Spleen (tissue), 11 donors: ENCODE data around the gene SNX1. TPM values are rescaled to one million over a fixed set of nuclear protein-coding genes. Genes with fewer than 3 reads are reported as not detected.
"Not testable (repeated sequence)": the region's sequence is repeated elsewhere in the genome, so short reads cannot be mapped to it uniquely, and the experiment has no call there.

Experiments used
- DNase-seq: peaks from one replicate; pipeline ENCODE4 v3.0.0-alpha.2; 2020
- H3K27ac ChIP-seq, 8 donors: fragments of 200-600 bp; sonication (generic) in 7 of 8; 1 replicate in 4 of 8; 2 replicates in 4 of 8; pipeline versions ENCODE4 v1.5.0 to v1.8.0; 2016 to 2021; ENCODE audit warnings: inconsistent platforms in 4 of 8, mild to moderate bottlenecking in 4 of 8, moderate library complexity in 1 of 8
- H3K27me3 ChIP-seq, 7 donors: fragments of 200-600 bp; sonication (generic) in 6 of 7; replicated peaks in 1 of 7; 1 replicate in 4 of 7; 2 replicates in 3 of 7; pipeline versions ENCODE4 v1.5.0 to v1.8.0; 2016 to 2021; ENCODE audit warnings: inconsistent platforms in 3 of 7, mild to moderate bottlenecking in 1 of 7
- H3K36me3 ChIP-seq, 6 donors: fragments of 200-600 bp; sonication (generic) in 5 of 6; 1 replicate in 4 of 6; 2 replicates in 2 of 6; pipeline versions ENCODE4 v1.5.0 to v1.8.0; 2016 to 2021; ENCODE audit warnings: inconsistent platforms in 2 of 6
- H3K4me1 ChIP-seq, 6 donors: fragments of 200-600 bp; sonication (generic) in 5 of 6; 1 replicate in 3 of 6; 2 replicates in 3 of 6; pipeline versions ENCODE4 v1.5.0 to v1.8.0; 2016 to 2021; ENCODE audit warnings: inconsistent platforms in 3 of 6
- H3K4me3 ChIP-seq, 8 donors: fragments of 200-600 bp; sonication (generic) in 7 of 8; 1 replicate in 4 of 8; 2 replicates in 4 of 8; pipeline versions ENCODE4 v1.5.0 to v1.8.0; 2016 to 2021; ENCODE audit warnings: inconsistent platforms in 4 of 8, mild to moderate bottlenecking in 4 of 8, moderate library complexity in 2 of 8
- H3K9me3 ChIP-seq, 8 donors: fragments of 200-600 bp; sonication (generic) in 7 of 8; 1 replicate in 4 of 8; 2 replicates in 4 of 8; pipeline versions ENCODE4 v1.5.0 to v1.8.0; 2016 to 2021; ENCODE audit warnings: inconsistent platforms in 4 of 8
- POLR2A ChIP-seq, 3 donors: fragments of 450-650 bp; IDR thresholded peaks; one replicate each; pipeline ENCODE4 v1.5.1; 2017; ENCODE audit warnings: antibody characterized with exemption in 3 of 3, mild to moderate bottlenecking in 1 of 3
- POLR2AphosphoS5 ChIP-seq, 3 donors: sonication (generic); formaldehyde crosslinking; IDR thresholded peaks; one replicate each; pipeline ENCODE4 v1.5.1; 2017; ENCODE audit warnings: antibody characterized with exemption in 3 of 3
- WGBS, 5 donors: extraction: QIAGEN DNeasy Blood & Tissue Kit in 3 of 5; methylation state at CpG; one replicate each; pipeline versions ENCODE4 v1.1.5 to v1.1.7; 2013 to 2018; 5-methylcytosine and 5-hydroxymethylcytosine counted together
- intact Hi-C: fragments of 100-400 bp; cut with DNase I; formaldehyde crosslinking; loops from one replicate; pipeline ENCODE4 v1.15.0; 2023; ENCODE audit warnings: low total_unique reads
- polyA plus RNA-seq, 3 donors: library from polyadenylated mRNA; stranded (reverse); fragments of 200-250 nt; gene quantifications; one replicate each; pipeline ENCODE4 v1.2.1, GENCODE V29; 2013
- total RNA-seq, 7 donors: library from RNA; depleted of rRNA in 3 of 7; stranded (reverse); fragments of >200 nt in 3 of 7; fragmentation: NEBNext Ultra II Directional in 4 of 7; extraction: Animal tissue kit (Norgen Biotek cat#: 25700) in 4 of 7; gene quantifications; one replicate each; pipeline versions ENCODE4 v1.1.0 to v1.2.1, GENCODE V29; 2016 to 2021
- TF ChIP-seq, protein P1 (sequence below), 11 experiments: fragments of 200-600 bp in 7 of 11; fragments of 450-650 bp in 4 of 11; sonication (generic) in 4 of 11; IDR thresholded peaks in 8 of 11; conservative IDR thresholded peaks in 3 of 11; 1 replicate in 7 of 11; 2 replicates in 4 of 11; pipeline versions ENCODE4 v1.4.0 to v1.8.0; 2016 to 2021; ENCODE audit warnings: antibody characterized with exemption in 11 of 11, inconsistent platforms in 4 of 11, mild to moderate bottlenecking in 1 of 11
- donor health status: healthy with polysubstance abuse.
- donor health status: DM: no; HTN: no; CAD: no; lungs with moderate emphysema.
- donor health status: DM: no; HTN: no; CAD: no.
- donor health status: Bipolar disorder and iron deficiency.
- donor health status: healthy.
- donor health status: DM: no; HTN: no; CAD: no.
- donor health status: DM: yes; HTN: yes; CAD: no.

The SNX1 gene
- total and polyA plus RNA-seq, 10 donors, result 45.5 to 161 (median 112) TPM

DNA sequence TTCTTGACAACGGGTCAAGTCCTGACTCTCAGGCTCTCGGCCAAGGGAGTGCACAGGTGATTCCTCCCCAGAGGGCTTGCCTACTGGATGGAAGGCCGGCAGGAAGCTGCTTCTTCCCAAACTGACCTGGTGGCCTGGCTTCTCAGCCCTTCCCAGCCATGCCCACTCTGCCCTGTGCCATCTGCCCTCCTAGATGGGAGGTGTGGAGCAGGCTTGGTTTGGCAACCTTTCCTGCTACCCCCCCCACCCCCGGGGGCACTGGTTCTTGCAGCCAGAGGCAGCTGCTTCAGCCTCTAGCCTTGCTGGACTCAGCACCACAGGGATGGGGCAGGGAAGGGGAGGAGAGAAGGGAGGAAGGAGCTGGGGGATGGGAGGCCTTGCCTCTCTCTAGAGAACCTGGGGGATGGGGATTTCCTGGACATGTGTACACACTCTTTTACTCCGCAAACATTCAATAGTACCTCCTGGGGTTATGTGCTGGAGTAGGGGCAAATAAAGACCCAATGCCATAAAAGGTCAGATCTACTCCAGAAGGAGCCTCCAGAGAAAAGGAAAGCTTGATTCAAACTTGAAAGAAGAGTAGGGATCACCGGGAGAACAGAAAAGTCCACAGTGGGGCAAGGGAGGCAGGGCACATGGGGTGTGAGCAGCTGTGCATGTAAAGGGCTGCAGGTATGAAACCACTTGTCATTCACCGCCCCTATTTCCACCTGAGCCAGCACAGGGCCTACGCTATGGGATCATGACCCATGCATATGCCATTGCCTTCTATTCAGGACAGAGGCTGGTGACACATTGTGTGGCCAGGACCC is 45.3 kb upstream of the SNX1 start:
- no peak for DNase-seq
- H3K27me3 ChIP-seq, result no peaks in the 10 kb centered on the region
- no peak for TF ChIP-seq POLR2AphosphoS5 (IDR thresholded peaks at IDR 0.05)
- no peak for TF ChIP-seq POLR2A (IDR thresholded peaks at IDR 0.05)
- H3K27ac ChIP-seq, result peak overlapping the region in 2 of 8 donors; percentile 4 to 90
- H3K4me1 ChIP-seq, result peaks cover 9 to 55% (median 40%) of the 10 kb centered on the region in 6 donors
- H3K9me3 ChIP-seq, result no peaks in the 10 kb centered on the region
- H3K36me3 ChIP-seq, result no peaks in the 10 kb centered on the region
- intact Hi-C loops, result no loop called here
- H3K4me3 ChIP-seq, result no peak overlapping the region
- 60 to 70% (median 67%) methylated on average over 8 of the region's 8 CpGs for WGBS, 5 donors

DNA sequence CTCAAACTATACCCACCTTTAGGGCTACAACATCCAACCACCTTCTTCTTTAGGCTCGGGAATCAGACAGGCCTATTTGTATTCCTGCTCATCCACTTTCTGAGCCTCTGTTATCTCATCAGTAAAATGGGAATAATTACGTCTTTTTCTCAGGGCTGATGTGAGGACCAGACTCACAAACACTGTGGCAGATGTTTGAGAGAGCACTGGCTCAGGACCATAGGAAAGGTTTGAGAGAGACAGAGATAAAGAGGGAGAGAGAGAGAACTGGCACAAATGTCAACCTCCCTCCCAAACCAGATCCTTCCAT is 44.7 kb upstream of the SNX1 start:
- intact Hi-C loops, result no loop called here
- Histone ChIP-seq H3K4me1 (peaks cover 9 to 49% (median 35%) of the 10 kb centered on the region in 6 donors), H3K9me3 (no peaks in the 10 kb centered on the region), H3K27ac (no peak overlapping the region), H3K36me3 (no peaks in the 10 kb centered on the region), H3K4me3 (no peak overlapping the region), H3K27me3 (no peaks in the 10 kb centered on the region)
- TF ChIP-seq POLR2AphosphoS5 (IDR thresholded peaks at IDR 0.05), result no peak
- TF ChIP-seq POLR2A (IDR thresholded peaks at IDR 0.05), result no peak
- TF ChIP-seq, protein P1, sequence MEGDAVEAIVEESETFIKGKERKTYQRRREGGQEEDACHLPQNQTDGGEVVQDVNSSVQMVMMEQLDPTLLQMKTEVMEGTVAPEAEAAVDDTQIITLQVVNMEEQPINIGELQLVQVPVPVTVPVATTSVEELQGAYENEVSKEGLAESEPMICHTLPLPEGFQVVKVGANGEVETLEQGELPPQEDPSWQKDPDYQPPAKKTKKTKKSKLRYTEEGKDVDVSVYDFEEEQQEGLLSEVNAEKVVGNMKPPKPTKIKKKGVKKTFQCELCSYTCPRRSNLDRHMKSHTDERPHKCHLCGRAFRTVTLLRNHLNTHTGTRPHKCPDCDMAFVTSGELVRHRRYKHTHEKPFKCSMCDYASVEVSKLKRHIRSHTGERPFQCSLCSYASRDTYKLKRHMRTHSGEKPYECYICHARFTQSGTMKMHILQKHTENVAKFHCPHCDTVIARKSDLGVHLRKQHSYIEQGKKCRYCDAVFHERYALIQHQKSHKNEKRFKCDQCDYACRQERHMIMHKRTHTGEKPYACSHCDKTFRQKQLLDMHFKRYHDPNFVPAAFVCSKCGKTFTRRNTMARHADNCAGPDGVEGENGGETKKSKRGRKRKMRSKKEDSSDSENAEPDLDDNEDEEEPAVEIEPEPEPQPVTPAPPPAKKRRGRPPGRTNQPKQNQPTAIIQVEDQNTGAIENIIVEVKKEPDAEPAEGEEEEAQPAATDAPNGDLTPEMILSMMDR (IDR thresholded peaks at IDR 0.05 in 8 of 11, conservative IDR thresholded peaks at IDR 0.05 in 3 of 11), result no peak
- DNase-seq, result no peak
- 91 to 98% (median 93%) methylated on average over 2 of the region's 2 CpGs for WGBS, 5 donors

DNA sequence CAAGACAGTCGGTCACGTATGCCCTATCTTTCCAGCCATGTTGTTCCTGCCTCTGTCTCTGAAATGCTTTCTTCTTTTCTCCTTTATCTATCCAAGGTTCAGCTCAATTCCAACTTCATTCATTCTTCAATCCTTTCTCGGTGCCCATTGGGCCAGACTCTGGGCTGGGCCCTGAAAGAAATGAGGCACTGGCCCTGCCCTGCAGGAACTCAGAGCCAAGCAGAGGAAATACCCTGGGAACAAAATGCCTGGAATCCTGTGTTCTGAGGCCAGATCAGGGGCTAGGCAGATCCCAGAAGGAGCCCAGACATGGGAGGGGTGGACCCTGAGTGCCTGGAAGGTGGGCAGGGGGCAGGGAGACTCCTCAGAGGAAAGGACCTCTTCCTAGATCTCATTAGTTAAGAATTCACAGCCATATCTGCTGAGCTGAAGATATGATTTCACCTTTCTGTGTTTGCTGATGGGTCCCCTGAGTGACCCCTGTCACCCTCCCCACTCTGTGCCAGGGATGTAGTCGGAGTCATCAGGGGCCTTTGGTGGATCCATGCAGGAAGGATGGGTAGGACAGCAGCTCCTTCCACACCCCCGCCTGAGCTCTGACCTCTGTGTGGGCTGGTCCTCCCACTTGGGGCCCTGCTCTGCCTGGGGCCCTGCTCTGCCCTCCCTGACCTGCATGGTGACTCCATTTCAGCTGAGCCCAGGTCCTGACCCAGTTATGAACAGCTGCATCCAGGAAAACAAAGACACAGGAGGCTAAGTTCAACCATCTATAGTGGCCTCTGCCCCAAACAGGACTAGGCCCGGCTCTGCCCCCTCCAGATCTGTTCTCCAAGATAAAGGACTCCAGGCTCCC is 44.1 kb upstream of the SNX1 start:
- Histone ChIP-seq H3K36me3 (no peaks in the 10 kb centered on the region), H3K27ac (no peak overlapping the region), H3K4me3 (no peak overlapping the region), H3K27me3 (no peaks in the 10 kb centered on the region), H3K9me3 (no peaks in the 10 kb centered on the region), H3K4me1 (peaks cover 8 to 46% (median 33%) of the 10 kb centered on the region in 6 donors)
- intact Hi-C loops, result no loop called here
- no peak for TF ChIP-seq POLR2A (IDR thresholded peaks at IDR 0.05)
- TF ChIP-seq, protein P1 (IDR thresholded peaks at IDR 0.05 in 8 of 11, conservative IDR thresholded peaks at IDR 0.05 in 3 of 11), result no peak
- no peak for DNase-seq
- WGBS, 5 donors, result 78 to 93% (median 80%) methylated on average over 5 to 6 of the region's 6 CpGs

DNA sequence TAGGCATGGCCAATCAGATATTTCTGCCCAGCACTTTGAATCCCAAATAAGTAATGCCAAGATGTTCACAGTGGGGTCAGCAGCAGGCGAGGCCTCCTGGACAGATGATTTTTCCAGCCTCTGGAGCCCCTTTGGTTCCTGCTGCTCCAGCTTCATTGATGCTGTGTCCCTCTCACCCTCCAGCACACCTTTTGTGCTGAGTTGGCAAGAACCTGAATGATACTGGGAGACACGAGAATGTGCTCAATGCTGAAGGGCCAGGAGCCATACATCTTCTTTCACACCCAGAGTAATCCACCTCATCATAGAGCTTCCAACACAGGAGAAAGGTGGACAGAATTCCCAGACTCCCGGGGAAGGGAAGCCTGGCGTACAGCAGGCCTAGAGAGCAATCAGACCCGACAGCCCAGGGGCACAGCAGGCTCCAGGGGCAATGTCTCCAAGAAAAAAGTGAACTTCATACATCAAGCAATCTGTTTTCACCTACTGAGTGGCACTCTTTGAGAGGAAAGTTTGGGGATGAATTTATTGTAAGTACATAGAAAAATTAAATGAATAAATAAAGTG is 42.8 kb upstream of the SNX1 start:
- TF ChIP-seq POLR2A (IDR thresholded peaks at IDR 0.05) (no peak), POLR2AphosphoS5 (IDR thresholded peaks at IDR 0.05) (no peak)
- TF ChIP-seq, protein P1 (IDR thresholded peaks at IDR 0.05 in 8 of 11, conservative IDR thresholded peaks at IDR 0.05 in 3 of 11), result no peak
- Histone ChIP-seq H3K9me3 (no peaks in the 10 kb centered on the region), H3K36me3 (no peaks in the 10 kb centered on the region), H3K4me1 (peaks cover 2 to 32% (median 23%) of the 10 kb centered on the region in 6 donors), H3K4me3 (no peak overlapping the region), H3K27me3 (no peaks in the 10 kb centered on the region), H3K27ac (no peak overlapping the region)
- WGBS, 5 donors, result 90 to 99% (median 96%) methylated on average over 5 of the region's 5 CpGs
- intact Hi-C loops, result no loop called here
- DNase-seq, result no peak

DNA sequence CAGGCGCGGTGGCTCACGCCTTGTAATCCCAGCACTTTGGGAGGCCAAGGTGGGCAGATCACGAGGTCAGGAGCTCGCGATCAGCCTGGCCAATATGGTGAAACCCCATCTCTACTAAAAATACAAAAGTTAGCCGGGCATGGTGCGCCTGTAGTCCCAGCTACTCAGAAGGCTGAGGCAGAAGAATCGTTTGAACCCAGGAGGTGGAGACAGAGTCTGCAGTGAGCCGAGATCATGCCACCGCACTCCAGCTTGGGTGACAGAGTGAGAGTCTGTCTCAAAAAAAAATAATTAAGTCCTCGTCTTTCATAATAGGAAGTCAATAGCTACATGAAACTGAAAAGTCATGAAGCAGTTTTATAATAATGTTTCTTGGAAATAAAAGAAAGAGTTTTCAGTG is 42.1 kb upstream of the SNX1 start:
- peaks cover 0 to 26% (median 17%) of the 10 kb centered on the region in 6 donors for H3K4me1 ChIP-seq
- H3K27me3 ChIP-seq, H3K4me3 ChIP-seq, H3K27ac ChIP-seq, DNase-seq, H3K36me3 ChIP-seq, intact Hi-C loops, H3K9me3 ChIP-seq: not testable (repeated sequence)
- WGBS, 5 donors, result 81 to 89% (median 86%) methylated on average over 12 of the region's 12 CpGs
